Measurements from ENCODE around the gene THEMIS2. TPM values are rescaled to one million over a fixed set of nuclear protein-coding genes. Genes with fewer than 3 reads are reported as not detected.

THEMIS2 gene
- total RNA-seq, 1 experiment from 2014 or later, result 5.7 TPM

- H3K27me3 ChIP-seq (ENCODE audit: low read length), result no peaks in the 10 kb centered on the region
- DNase-seq, result no peak
- no peaks in the 10 kb centered on the region for H3K9me3 ChIP-seq (ENCODE audit: low read length)
- H3F3A ChIP-seq (ENCODE audit: low read length, unreplicated experiment), result no peaks in the 10 kb centered on the region
- H3K36me3 ChIP-seq (ENCODE audit: low read depth, low read length), result no peaks in the 10 kb centered on the region
- no peaks in the 10 kb centered on the region for H3K79me2 ChIP-seq (ENCODE audit: low read length)
- H3K4me2 ChIP-seq (ENCODE audit: low read length), result peak overlapping the region; percentile 46; the same call in 1 of the 2 replicates
- no peak overlapping the region for H3K4me3 ChIP-seq (ENCODE audit: low read length)
- ChIA-PET POLR2A (ENCODE audit: unreplicated experiment) (no interaction called here), CTCF (interaction anchor here (0.5 to 0.6 kb wide), 2 partner anchors 93 to 108 kb away, joined by 3 to 4 read pairs; no protein-coding TSS in a partner anchor)
- ATAC-seq, result peak; percentile 11; the same call in 1 of the 2 replicates
- BruUV-seq (replicated peaks), result no TSS peak
- H2AFZ ChIP-seq (ENCODE audit: low read length), result peak overlapping the region; percentile 22; the same call in 1 of the 2 replicates
- peak overlapping the region; percentile 90 for H3K27ac ChIP-seq (ENCODE audit: low read length)
- intact Hi-C loops (cut with micrococcal nuclease), result loop anchor here (1.0 kb wide), 1 partner anchor 12 kb away; no protein-coding TSS in a partner anchor
- no peaks in the 10 kb centered on the region for H4K20me1 ChIP-seq (ENCODE audit: low read length)
- H3K4me1 ChIP-seq (ENCODE audit: insufficient read depth, low read length), result peaks cover 29% of the 10 kb centered on the region
- no peaks in the 10 kb centered on the region for H3K9me2 ChIP-seq (replicated peaks; ENCODE audit: low read length)
- H3K9ac ChIP-seq (ENCODE audit: low read length), result peak overlapping the region; percentile 65
- no peak for TF ChIP-seq EZH2 (IDR thresholded peaks at IDR 0.05; ENCODE audit: low read length, unreplicated experiment)
- TF ChIP-seq CTCF (conservative IDR thresholded peaks at IDR 0.05; ENCODE audit: low read depth, low read length), result no peak
- TF ChIP-seq EZH2phosphoT487 (IDR thresholded peaks at IDR 0.05; ENCODE audit: borderline replicate concordance, low read length), result no peak
Measured at GRCh38 chr1:27863538-27863915, 8.8 kb upstream of the THEMIS2 start.

GRCh38 chr1:27864264-27864895 is 8.0 kb upstream of the THEMIS2 start:
- no peak overlapping the region for H2AFZ ChIP-seq (ENCODE audit: low read length)
- H3K9ac ChIP-seq (ENCODE audit: low read length), result peak overlapping the region; percentile 65; the same call in 1 of the 2 replicates
- H3K4me2 ChIP-seq (ENCODE audit: low read length), result no peak overlapping the region
- POLR2A ChIA-PET (ENCODE audit: unreplicated experiment), result no interaction called here
- peaks cover 28% of the 10 kb centered on the region for H3K4me1 ChIP-seq (ENCODE audit: insufficient read depth, low read length)
- H3K9me2 ChIP-seq (replicated peaks; ENCODE audit: low read length), result no peaks in the 10 kb centered on the region
- CTCF ChIA-PET, result interaction anchor here (0.5 kb wide), 1 partner anchor 107 kb away, joined by 4 read pairs; no protein-coding TSS in a partner anchor
- H3F3A ChIP-seq (ENCODE audit: low read length, unreplicated experiment), result no peaks in the 10 kb centered on the region
- H3K36me3 ChIP-seq (ENCODE audit: low read depth, low read length), result no peaks in the 10 kb centered on the region
- no peaks in the 10 kb centered on the region for H3K9me3 ChIP-seq (ENCODE audit: low read length)
- peak; percentile 63 for DNase-seq
- TF ChIP-seq EZH2phosphoT487 (IDR thresholded peaks at IDR 0.05; ENCODE audit: borderline replicate concordance, low read length) (no peak), EZH2 (IDR thresholded peaks at IDR 0.05; ENCODE audit: low read length, unreplicated experiment) (no peak), CTCF (conservative IDR thresholded peaks at IDR 0.05; ENCODE audit: low read depth, low read length) (no peak)
- BruUV-seq (replicated peaks), result no TSS peak
- no peaks in the 10 kb centered on the region for H3K79me2 ChIP-seq (ENCODE audit: low read length)
- no peak for ATAC-seq
- H4K20me1 ChIP-seq (ENCODE audit: low read length), result no peaks in the 10 kb centered on the region
- H3K27me3 ChIP-seq (ENCODE audit: low read length), result no peaks in the 10 kb centered on the region
- intact Hi-C loops (cut with micrococcal nuclease), result no loop called here
- peak overlapping the region; percentile 90 for H3K27ac ChIP-seq (ENCODE audit: low read length)
- no peak overlapping the region for H3K4me3 ChIP-seq (ENCODE audit: low read length)

- intact Hi-C loops (cut with micrococcal nuclease), result no loop called here
- H3K9ac ChIP-seq (ENCODE audit: low read length), result no peak overlapping the region
- H2AFZ ChIP-seq (ENCODE audit: low read length), result no peak overlapping the region
- no peak overlapping the region for H3K27ac ChIP-seq (ENCODE audit: low read length)
- no peak overlapping the region for H3K4me3 ChIP-seq (ENCODE audit: low read length)
- H3K4me1 ChIP-seq (ENCODE audit: insufficient read depth, low read length), result peaks cover 28% of the 10 kb centered on the region
- BruUV-seq (replicated peaks), result no TSS peak
- no peaks in the 10 kb centered on the region for H4K20me1 ChIP-seq (ENCODE audit: low read length)
- H3K9me3 ChIP-seq (ENCODE audit: low read length), result no peaks in the 10 kb centered on the region
- H3F3A ChIP-seq (ENCODE audit: low read length, unreplicated experiment), result no peaks in the 10 kb centered on the region
- no peak for DNase-seq
- no peak overlapping the region for H3K4me2 ChIP-seq (ENCODE audit: low read length)
- H3K79me2 ChIP-seq (ENCODE audit: low read length), result no peaks in the 10 kb centered on the region
- ChIA-PET CTCF (no interaction called here), POLR2A (ENCODE audit: unreplicated experiment) (no interaction called here)
- H3K36me3 ChIP-seq (ENCODE audit: low read depth, low read length), result no peaks in the 10 kb centered on the region
- TF ChIP-seq EZH2 (IDR thresholded peaks at IDR 0.05; ENCODE audit: low read length, unreplicated experiment) (no peak), EZH2phosphoT487 (IDR thresholded peaks at IDR 0.05; ENCODE audit: borderline replicate concordance, low read length) (no peak), CTCF (conservative IDR thresholded peaks at IDR 0.05; ENCODE audit: low read depth, low read length) (no peak)
- ATAC-seq, result no peak
- H3K9me2 ChIP-seq (replicated peaks; ENCODE audit: low read length), result no peaks in the 10 kb centered on the region
- no peaks in the 10 kb centered on the region for H3K27me3 ChIP-seq (ENCODE audit: low read length)
Measured at GRCh38 chr1:27865821-27866220, 6.5 kb upstream of the THEMIS2 start.

All from PC-3 (cell line).